Measurements from ENCODE around the gene EPDR1.

Gene EPDR1

DNA sequence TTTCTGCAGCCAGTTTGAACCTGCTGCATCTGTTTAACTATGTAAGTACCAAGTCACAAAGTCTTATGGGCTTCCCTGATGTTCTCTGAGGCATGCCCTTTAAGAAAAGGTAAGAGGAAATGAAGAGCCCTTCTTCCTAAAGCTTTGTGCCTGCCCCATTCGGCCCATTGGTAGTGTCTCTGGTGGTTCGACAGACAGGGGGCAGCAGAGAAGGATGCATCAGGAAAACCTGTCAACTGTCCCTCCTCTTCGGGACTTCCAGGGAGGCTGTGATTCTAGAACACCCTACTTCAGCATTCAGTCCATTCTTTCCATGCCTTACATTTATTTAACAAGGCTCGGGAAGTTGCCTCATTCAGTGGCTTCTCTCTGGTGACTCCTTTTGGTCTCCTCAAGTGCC, 1.9 kb upstream of the EPDR1 start:
- ChIA-PET POLR2A (no interaction called here), CTCF (interaction anchor here (0.8 to 6.9 kb wide), 15 partner anchors 11 to 457 kb away, joined by 3 to 59 read pairs (median 3); no protein-coding TSS in a partner anchor)
- peaks cover 0 to 12% (median 0%) of the 10 kb centered on the region in 5 experiments for H3K27me3 ChIP-seq (replicated peaks in 2 of 5; ENCODE audit: control insufficient read depth in 4 of 5, insufficient read depth in 5 of 5, low read length in 4 of 5)
- no peaks in the 10 kb centered on the region for H3K9me3 ChIP-seq (ENCODE audit: control extremely low read depth in 1 of 5, control insufficient read depth in 4 of 5, insufficient read depth in 2 of 5, low read depth in 1 of 5, low read length in 4 of 5)
- 33% methylated on average over 3 of the region's 4 CpGs for WGBS (ENCODE audit: insufficient coverage)
- no peak overlapping the region for H3K27ac ChIP-seq (ENCODE audit: insufficient read depth in 1 of 2, low read depth in 1 of 2, low read length in 2 of 2, poor library complexity in 1 of 2, severe bottlenecking in 2 of 2)
- H3K4me1 ChIP-seq (ENCODE audit: control extremely low read depth in 1 of 4, control insufficient read depth in 4 of 4, insufficient read depth in 4 of 4, low read length in 3 of 4), result peaks cover 16 to 50% (median 40%) of the 10 kb centered on the region in 4 experiments
- H3K4me3 ChIP-seq (ENCODE audit: control insufficient read depth in 1 of 7, extremely low read depth in 1 of 7, insufficient read depth in 4 of 7, low read depth in 2 of 7, low read length in 6 of 7), result no peak overlapping the region
- H3K36me3 ChIP-seq (ENCODE audit: control insufficient read depth in 4 of 4, insufficient read depth in 4 of 4, low read length in 3 of 4), result peaks cover 0 to 8% (median 2%) of the 10 kb centered on the region in 4 experiments
- DNase-seq, result no peak

DNA sequence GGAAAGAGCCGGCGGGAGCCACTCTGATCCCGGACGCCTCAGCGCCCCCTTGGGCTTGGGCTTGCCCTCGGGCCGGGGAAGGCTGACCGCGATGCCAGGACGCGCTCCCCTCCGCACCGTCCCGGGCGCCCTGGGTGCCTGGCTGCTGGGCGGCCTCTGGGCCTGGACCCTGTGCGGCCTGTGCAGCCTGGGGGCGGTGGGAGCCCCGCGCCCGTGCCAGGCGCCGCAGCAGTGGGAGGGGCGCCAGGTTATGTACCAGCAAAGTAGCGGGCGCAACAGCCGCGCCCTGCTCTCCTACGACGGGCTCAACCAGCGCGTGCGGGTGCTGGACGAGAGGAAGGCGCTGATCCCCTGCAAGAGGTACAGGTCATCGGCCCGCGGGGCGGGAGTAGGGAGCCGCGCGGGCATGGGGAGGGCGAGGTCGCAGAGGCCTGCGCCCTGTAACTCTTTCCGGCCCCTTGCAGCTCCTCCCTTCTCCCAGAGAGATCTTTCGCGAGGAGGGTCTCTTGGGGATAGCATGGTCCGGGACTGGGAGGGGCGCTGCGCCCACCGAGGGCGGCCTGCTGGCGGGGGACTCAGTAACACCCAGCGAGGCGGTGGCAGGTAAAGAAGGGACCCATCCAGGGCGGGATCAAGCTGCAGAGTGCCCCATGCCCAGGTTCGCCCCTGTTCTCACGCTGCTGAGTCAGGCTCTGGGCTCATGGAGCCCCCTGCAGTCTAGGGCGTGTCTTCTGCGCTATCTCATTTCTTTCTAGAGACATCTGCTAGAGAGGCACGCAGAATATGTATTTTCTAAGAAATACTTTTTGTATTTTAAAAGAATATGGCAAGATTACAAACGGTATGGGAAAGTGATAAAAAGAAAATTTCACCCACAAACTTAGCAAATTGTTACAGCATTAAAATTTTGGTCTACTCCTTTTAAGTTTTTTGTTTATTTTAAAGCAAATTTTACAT, 687 bp downstream of the EPDR1 start:
- Histone ChIP-seq H3K36me3 (ENCODE audit: control insufficient read depth in 4 of 4, insufficient read depth in 4 of 4, low read length in 3 of 4) (peaks cover 3 to 29% (median 15%) of the 10 kb centered on the region in 4 experiments), H3K4me3 (ENCODE audit: control insufficient read depth in 1 of 7, extremely low read depth in 1 of 7, insufficient read depth in 4 of 7, low read depth in 2 of 7, low read length in 6 of 7) (peak overlapping the region; percentile 78 to 93 (median 85)), H3K4me1 (ENCODE audit: control extremely low read depth in 1 of 4, control insufficient read depth in 4 of 4, insufficient read depth in 4 of 4, low read length in 3 of 4) (peaks cover 10 to 36% (median 29%) of the 10 kb centered on the region in 4 experiments), H3K27ac (ENCODE audit: insufficient read depth in 1 of 2, low read depth in 1 of 2, low read length in 2 of 2, poor library complexity in 1 of 2, severe bottlenecking in 2 of 2) (peak overlapping the region; percentile 17 to 77), H3K9me3 (ENCODE audit: control extremely low read depth in 1 of 5, control insufficient read depth in 4 of 5, insufficient read depth in 2 of 5, low read depth in 1 of 5, low read length in 4 of 5) (peaks cover 0 to 15% (median 8%) of the 10 kb centered on the region in 5 experiments), H3K27me3 (replicated peaks in 2 of 5; ENCODE audit: control insufficient read depth in 4 of 5, insufficient read depth in 5 of 5, low read length in 4 of 5) (peaks cover 0 to 8% (median 0%) of the 10 kb centered on the region in 5 experiments)
- peak; percentile 76 to 94 (median 91) for DNase-seq
- 0% methylated on average over 52 of the region's 63 CpGs for WGBS (ENCODE audit: insufficient coverage)
- POLR2A ChIA-PET, result interaction anchor here (1.0 kb wide), 1 partner anchor 176 kb away, joined by 4 read pairs; no protein-coding TSS in a partner anchor
- CTCF ChIA-PET, result interaction anchor here (0.9 to 6.9 kb wide), 13 partner anchors 8 to 454 kb away, joined by 3 to 59 read pairs (median 4); no protein-coding TSS in a partner anchor

DNA sequence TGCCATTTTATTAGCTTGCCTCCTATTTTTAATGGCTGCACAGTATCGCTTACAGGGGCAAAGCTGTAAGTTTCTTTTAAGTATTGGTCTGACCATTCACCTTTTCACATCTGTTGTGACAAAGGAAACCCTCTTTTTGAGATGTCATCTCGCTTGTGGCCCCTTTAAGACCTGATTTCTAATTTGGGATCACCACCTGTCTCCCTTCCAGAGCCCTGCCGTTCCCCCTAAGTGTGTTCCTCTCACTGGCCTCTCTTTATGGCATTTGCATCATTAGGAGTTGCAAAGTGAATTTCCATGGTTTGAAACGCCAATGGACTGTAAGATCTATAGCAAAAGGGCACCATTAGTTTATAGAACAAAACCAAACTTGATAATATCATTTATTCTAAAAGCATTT, 1.4 kb downstream of the EPDR1 start:
- peak overlapping the region in 5 of 7 experiments; percentile 78 to 92 (median 85) for H3K4me3 ChIP-seq (ENCODE audit: control insufficient read depth in 1 of 7, extremely low read depth in 1 of 7, insufficient read depth in 4 of 7, low read depth in 2 of 7, low read length in 6 of 7)

DNA sequence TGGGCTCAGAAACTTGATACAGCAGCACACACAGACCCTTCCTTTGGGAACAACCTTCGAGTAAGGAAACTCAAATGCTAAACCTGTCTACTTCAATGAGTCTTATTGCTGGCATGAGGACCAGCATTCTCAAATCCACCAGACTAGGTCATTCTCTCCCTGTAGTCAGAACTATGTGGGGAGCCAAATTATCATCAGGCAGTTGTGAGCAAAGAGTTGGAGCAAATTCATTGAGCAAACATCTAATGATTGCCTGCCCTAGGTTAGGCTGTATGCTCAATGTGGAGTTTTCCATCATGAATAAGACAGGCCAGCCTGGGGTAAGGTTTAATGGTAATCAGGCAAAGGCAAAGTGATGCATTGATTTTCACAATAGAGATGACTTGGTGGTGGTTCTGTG, 3.6 kb downstream of the EPDR1 start:
- Histone ChIP-seq H3K4me1 (ENCODE audit: control extremely low read depth in 1 of 4, control insufficient read depth in 4 of 4, insufficient read depth in 4 of 4, low read length in 3 of 4) (peaks cover 7 to 26% (median 16%) of the 10 kb centered on the region in 4 experiments), H3K27ac (ENCODE audit: insufficient read depth in 1 of 2, low read depth in 1 of 2, low read length in 2 of 2, poor library complexity in 1 of 2, severe bottlenecking in 2 of 2) (no peak overlapping the region), H3K36me3 (ENCODE audit: control insufficient read depth in 4 of 4, insufficient read depth in 4 of 4, low read length in 3 of 4) (peaks cover 5 to 29% (median 16%) of the 10 kb centered on the region in 4 experiments), H3K4me3 (ENCODE audit: control insufficient read depth in 1 of 7, extremely low read depth in 1 of 7, insufficient read depth in 4 of 7, low read depth in 2 of 7, low read length in 6 of 7) (no peak overlapping the region), H3K9me3 (ENCODE audit: control extremely low read depth in 1 of 5, control insufficient read depth in 4 of 5, insufficient read depth in 2 of 5, low read depth in 1 of 5, low read length in 4 of 5) (peaks cover 0 to 19% (median 8%) of the 10 kb centered on the region in 5 experiments), H3K27me3 (replicated peaks in 2 of 5; ENCODE audit: control insufficient read depth in 4 of 5, insufficient read depth in 5 of 5, low read length in 4 of 5) (no peaks in the 10 kb centered on the region)
- no peak for DNase-seq
- ChIA-PET POLR2A (no interaction called here), CTCF (interaction anchor here (1.3 kb wide), 1 partner anchor 22 kb away, joined by 3 read pairs; no protein-coding TSS in a partner anchor)
- 100% methylated on average over 1 of the region's 1 CpG for WGBS (ENCODE audit: insufficient coverage)

More for the DNA sequence above, 1.4 kb downstream of the EPDR1 start:
- peaks cover 0 to 19% (median 8%) of the 10 kb centered on the region in 5 experiments for H3K9me3 ChIP-seq (ENCODE audit: control extremely low read depth in 1 of 5, control insufficient read depth in 4 of 5, insufficient read depth in 2 of 5, low read depth in 1 of 5, low read length in 4 of 5)
- H3K36me3 ChIP-seq (ENCODE audit: control insufficient read depth in 4 of 4, insufficient read depth in 4 of 4, low read length in 3 of 4), result peaks cover 3 to 29% (median 15%) of the 10 kb centered on the region in 4 experiments
- H3K4me1 ChIP-seq (ENCODE audit: control extremely low read depth in 1 of 4, control insufficient read depth in 4 of 4, insufficient read depth in 4 of 4, low read length in 3 of 4), result peaks cover 10 to 29% (median 22%) of the 10 kb centered on the region in 4 experiments
- no peak for DNase-seq
- peaks cover 0 to under 1% (median 0%) of the 10 kb centered on the region in 5 experiments for H3K27me3 ChIP-seq (replicated peaks in 2 of 5; ENCODE audit: control insufficient read depth in 4 of 5, insufficient read depth in 5 of 5, low read length in 4 of 5)
- H3K27ac ChIP-seq (ENCODE audit: insufficient read depth in 1 of 2, low read depth in 1 of 2, low read length in 2 of 2, poor library complexity in 1 of 2, severe bottlenecking in 2 of 2), result peak overlapping the region in 1 of 2 experiments; percentile 29
- POLR2A ChIA-PET, result no interaction called here
- WGBS (ENCODE audit: insufficient coverage), result 83% methylated on average over 3 of the region's 4 CpGs
- CTCF ChIA-PET, result interaction anchor here (1.4 to 6.9 kb wide), 4 partner anchors 8 to 120 kb away, joined by 3 to 59 read pairs (median 20); no protein-coding TSS in a partner anchor

DNA sequence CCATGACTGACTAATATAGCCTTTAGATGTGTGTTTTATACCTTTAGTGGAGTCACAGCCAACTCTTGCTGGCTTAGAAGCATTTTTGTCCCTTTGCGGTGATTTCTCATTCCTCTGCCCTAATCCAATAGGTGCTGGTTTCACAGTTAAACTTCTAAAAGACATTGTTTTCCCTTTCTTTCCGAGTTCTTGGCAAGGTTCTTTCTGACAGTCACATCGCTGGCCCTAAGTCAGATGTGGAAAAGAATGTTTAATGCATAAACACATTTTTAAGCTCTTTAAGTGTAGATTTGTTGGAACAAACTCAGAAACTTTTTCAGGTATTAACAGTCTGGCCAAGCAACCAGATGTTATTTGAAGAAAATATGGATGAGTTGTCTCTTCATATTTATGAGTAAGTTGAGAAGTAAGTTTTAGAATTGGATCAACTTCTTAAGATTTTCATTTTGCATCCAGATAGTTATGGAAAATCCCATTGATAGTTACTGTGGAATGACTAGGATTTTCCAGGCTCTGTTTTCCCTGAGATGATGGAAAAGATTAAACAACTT, 4.1 kb downstream of the EPDR1 start:
- Histone ChIP-seq H3K36me3 (ENCODE audit: control insufficient read depth in 4 of 4, insufficient read depth in 4 of 4, low read length in 3 of 4) (peaks cover 5 to 29% (median 16%) of the 10 kb centered on the region in 4 experiments), H3K27me3 (replicated peaks in 2 of 5; ENCODE audit: control insufficient read depth in 4 of 5, insufficient read depth in 5 of 5, low read length in 4 of 5) (no peaks in the 10 kb centered on the region), H3K4me1 (ENCODE audit: control extremely low read depth in 1 of 4, control insufficient read depth in 4 of 4, insufficient read depth in 4 of 4, low read length in 3 of 4) (peaks cover 7 to 26% (median 16%) of the 10 kb centered on the region in 4 experiments), H3K27ac (ENCODE audit: insufficient read depth in 1 of 2, low read depth in 1 of 2, low read length in 2 of 2, poor library complexity in 1 of 2, severe bottlenecking in 2 of 2) (no peak overlapping the region), H3K9me3 (ENCODE audit: control extremely low read depth in 1 of 5, control insufficient read depth in 4 of 5, insufficient read depth in 2 of 5, low read depth in 1 of 5, low read length in 4 of 5) (peaks cover 0 to 19% (median 8%) of the 10 kb centered on the region in 5 experiments), H3K4me3 (ENCODE audit: control insufficient read depth in 1 of 7, extremely low read depth in 1 of 7, insufficient read depth in 4 of 7, low read depth in 2 of 7, low read length in 6 of 7) (no peak overlapping the region)
- POLR2A ChIA-PET, result no interaction called here
- no peak for DNase-seq
- WGBS (ENCODE audit: insufficient coverage), result 90% methylated on average over 1 of the region's 3 CpGs
- CTCF ChIA-PET, result interaction anchor here (1.3 kb wide), 1 partner anchor 23 kb away, joined by 3 read pairs; no protein-coding TSS in a partner anchor

DNA sequence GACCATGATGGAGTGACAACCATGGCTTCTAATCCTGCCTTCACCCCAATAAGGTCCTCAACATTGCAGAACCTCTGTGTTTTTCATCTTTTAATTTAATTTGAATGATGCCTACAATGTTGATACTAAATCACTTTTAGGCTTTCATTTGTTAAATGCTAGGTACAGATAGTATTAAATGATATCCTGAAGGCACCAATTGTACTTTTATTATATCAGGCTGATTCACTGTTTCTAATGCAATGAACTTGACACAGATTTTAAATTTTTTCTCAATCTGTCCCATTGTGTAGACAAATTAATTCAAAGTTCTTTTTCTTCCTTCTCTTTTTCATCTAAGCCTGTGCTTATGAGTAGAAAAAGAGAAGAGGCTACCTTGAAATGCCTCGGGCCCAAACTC, 5.2 kb downstream of the EPDR1 start:
- Histone ChIP-seq H3K27ac (ENCODE audit: insufficient read depth in 1 of 2, low read depth in 1 of 2, low read length in 2 of 2, poor library complexity in 1 of 2, severe bottlenecking in 2 of 2) (no peak overlapping the region), H3K36me3 (ENCODE audit: control insufficient read depth in 4 of 4, insufficient read depth in 4 of 4, low read length in 3 of 4) (peaks cover 7 to 33% (median 19%) of the 10 kb centered on the region in 4 experiments), H3K27me3 (replicated peaks in 2 of 5; ENCODE audit: control insufficient read depth in 4 of 5, insufficient read depth in 5 of 5, low read length in 4 of 5) (no peaks in the 10 kb centered on the region), H3K4me1 (ENCODE audit: control extremely low read depth in 1 of 4, control insufficient read depth in 4 of 4, insufficient read depth in 4 of 4, low read length in 3 of 4) (peaks cover 5 to 20% (median 11%) of the 10 kb centered on the region in 4 experiments), H3K9me3 (ENCODE audit: control extremely low read depth in 1 of 5, control insufficient read depth in 4 of 5, insufficient read depth in 2 of 5, low read depth in 1 of 5, low read length in 4 of 5) (peaks cover 0 to 19% (median 8%) of the 10 kb centered on the region in 5 experiments), H3K4me3 (ENCODE audit: control insufficient read depth in 1 of 7, extremely low read depth in 1 of 7, insufficient read depth in 4 of 7, low read depth in 2 of 7, low read length in 6 of 7) (no peak overlapping the region)
- DNase-seq, result no peak
- ChIA-PET CTCF (interaction anchor here (1.0 kb wide), 1 partner anchor 13 kb away, joined by 3 read pairs; no protein-coding TSS in a partner anchor), POLR2A (no interaction called here)
- no CpG with 5 or more reads among the region's 1 CpG for WGBS (ENCODE audit: insufficient coverage)

Data from common myeloid progenitor, CD34-positive (primary cell).